Stimulated activated CD4-positive, alpha-beta T cell treated with anti-CD3 and anti-CD28 coated beads, TNF-alpha, amount 100 ng/mL, for 1 hour (primary cell): Measurements from ENCODE around the gene HEATR5A.

Source experiments
- DNase-seq, 3 donors: peaks; one replicate each; pipeline ENCODE4 v3.0.0-alpha.2; 2020; ENCODE audit warnings: low read depth in 3 of 3, low spot score in 1 of 3

Gene HEATR5A

DNA sequence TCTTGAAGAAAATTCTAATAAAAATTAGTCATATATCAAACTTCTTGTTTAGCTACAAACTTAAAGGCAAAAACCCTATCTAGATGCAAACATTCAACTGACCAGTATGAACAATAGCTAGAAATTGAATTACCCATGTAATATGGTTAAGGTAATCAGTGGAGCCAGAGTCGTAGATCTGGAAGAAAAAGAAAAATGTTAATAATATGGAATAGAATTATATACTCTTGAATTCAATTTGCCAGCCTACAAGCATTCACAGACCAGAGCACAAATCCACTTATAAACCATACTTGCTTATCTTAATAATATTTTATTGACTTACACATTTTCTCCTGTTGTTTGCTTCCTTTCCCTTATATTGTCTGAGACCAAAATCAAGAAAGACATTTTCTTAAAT is 7.7 kb upstream of the HEATR5A start:
- DNase-seq, result no peak

DNA sequence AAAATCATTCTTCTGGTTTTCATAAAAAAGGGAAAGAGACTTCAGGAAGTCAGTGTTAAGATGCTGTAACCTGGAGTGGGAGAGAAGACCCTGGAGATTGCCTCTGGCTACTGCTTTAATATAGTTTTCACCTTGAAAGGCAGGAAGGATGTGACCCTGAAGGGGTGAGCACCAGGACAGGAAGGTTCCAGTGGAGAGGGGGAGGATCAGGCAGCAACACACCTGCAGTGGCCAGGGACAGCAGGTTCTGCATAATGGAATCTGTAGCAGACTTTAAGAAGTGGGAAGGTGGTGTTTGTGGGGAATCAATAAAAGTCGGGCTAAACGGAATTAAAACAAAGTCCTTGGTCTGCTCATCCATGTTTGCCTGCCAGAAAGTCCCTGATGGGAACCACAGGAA is 6.3 kb upstream of the HEATR5A start:
- DNase-seq, result no peak

DNA sequence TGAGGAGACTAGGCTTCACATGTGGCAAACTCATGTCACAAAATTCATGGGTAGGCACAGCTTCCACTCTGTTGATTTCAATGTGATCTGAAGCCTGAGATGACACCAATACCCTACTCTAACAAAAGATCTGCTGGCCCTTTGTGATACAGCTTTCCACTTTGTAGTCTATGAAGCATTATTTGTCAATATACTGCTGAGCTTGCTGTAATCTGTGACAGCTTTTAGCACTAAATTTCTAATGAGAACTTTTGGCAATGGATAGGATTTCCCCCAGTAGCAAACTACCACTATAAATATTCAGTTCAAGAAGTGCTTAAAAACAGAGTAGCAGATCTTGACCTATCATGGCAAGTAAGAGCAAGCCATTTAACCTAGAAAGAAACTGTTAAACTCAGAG is 5.6 kb upstream of the HEATR5A start:
- DNase-seq, result no peak

DNA sequence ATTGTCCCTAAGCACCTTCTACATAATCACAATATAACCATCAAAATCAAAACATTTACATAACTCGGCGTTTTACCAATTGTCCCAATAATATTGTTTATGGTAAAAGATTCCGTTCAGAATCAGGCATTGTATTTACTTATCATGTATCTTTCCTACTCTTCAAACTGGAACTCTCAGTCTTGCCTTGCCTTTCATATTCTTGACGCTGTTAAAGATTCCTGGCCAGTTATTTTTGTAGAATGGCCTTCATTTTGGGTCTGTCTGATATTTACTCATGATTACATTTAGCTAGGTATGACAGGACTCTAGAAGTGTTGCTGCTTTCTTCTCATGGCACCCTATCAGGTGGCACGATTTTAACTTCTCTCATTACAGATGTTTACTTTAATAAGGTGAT is 850 bp upstream of the HEATR5A start:
- DNase-seq, result no peak

DNA sequence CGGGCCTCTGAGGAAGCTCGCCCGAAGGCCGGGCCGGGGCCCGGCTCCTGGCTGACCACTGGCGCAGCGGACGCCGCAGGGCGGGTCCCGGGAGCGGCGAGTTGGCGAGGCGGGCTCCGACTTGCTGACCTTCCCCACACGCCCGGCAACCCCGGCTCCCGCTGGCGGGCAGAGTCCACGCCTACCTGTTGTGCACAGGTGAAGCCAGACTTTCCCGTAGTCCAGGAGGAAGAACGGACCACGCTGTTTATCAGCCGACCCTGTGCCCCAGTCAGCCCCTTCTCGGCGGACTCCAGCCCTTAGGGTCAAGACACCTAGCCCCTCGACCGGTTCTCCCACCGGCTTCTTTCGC is 407 bp downstream of the HEATR5A start:
- DNase-seq, result no peak

DNA sequence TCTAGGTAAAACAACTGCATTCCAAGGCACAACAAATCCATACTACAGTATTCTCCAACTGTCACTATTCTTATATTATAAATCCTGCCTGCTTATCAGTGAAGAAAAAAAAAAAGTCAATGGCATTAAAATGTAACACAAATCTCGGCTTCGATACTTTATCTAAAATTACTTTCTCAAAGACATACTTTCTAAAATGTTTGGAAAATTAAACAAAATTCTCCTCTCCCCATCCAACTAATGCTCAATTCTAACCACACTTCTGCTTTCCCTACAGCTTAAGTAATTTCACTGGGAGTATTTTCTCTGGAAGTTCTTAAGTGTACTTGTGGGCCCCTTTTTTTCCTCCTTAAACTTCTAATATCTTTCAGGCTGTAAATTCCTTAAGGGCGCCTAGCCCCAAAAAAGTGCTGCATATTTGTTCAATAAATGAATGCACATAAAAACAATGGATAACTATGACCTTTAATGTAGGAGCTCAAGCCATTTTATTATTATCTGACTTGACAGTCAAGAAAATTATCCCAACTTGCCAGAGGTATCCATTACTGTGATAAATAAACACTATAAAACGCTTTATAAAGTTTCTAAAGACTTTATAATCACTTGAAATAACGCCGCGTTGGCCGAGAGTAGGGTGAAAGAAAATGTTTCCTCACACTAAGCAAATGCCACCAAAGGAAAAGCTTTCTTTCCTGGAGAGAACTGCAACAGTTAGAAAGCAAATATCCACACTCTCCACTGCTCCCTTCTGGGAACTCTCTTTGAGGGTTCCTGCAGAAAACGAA is 977 bp downstream of the HEATR5A start:
- no peak for DNase-seq

DNA sequence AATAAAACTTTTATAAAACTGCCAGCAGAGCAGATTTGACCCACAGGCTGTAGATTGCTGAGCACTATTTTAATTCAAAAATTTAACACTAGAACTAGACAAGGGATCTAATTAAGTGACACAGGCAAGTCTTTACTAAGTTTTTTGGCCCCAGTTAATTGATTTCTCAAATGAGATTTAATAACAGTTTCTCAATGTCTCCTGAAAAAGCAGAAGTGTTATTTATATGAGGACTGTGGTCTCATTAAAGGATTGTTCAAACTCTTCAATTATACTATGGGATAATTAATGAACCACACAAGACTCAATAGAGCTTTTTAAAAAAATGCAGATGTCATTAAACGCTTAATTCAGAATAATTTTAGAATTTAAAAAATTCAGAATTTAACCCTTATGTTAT is 1.9 kb downstream of the HEATR5A start:
- DNase-seq, result no peak

DNA sequence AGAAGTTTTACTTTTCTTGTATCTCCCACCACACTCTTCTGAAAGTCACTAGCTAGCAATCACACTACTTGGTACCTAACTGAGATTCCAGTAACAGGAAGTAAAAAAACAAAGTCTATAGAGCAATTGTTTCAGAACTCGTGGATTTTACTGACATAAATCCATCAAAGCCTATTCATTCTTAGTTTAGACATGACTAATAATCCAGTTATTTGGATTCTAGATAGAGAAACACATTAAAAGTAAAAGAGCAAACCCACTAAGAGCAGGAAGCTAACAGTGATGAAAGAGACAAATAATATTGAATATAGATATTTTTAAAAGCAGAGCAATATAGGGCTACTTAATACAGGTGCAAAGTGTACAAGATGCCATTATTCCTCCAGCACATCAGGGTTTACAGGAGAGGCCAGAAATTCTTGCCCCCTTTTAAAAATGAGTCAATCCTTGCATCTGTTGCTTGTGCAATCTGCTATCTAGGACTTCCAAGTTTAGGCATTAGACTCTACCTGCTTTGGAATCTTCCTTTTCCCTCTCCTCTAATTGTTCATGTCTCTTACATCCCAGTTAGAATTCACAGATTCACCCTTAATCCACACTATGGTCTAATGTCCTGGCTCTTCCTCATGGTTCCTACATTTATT is 6.0 kb downstream of the HEATR5A start:
- DNase-seq, result no peak

DNA sequence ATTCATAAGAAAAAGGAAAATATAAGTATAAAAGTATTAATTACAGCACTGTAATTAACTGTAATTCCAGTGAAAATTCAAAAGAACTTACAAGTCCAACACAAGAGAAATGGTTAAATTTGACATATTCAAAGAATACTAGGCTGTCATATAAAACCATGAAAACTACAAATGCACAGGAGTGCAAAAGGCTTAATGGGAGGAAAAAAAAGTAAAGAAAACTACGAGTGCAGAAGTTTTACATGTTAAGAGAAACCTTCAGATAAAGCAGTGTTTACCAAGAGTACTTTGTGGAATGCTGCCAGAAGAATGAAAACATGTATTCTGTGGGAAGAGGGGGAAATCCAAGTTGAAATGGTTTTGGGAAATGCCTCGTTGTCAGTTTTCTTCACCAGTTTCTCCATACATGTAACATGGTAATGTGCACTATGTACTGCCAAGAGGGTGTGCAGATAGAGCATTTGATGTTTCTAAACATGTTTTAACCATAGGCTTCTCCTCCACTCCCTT is 9.1 kb downstream of the HEATR5A start:
- DNase-seq, result no peak

DNA sequence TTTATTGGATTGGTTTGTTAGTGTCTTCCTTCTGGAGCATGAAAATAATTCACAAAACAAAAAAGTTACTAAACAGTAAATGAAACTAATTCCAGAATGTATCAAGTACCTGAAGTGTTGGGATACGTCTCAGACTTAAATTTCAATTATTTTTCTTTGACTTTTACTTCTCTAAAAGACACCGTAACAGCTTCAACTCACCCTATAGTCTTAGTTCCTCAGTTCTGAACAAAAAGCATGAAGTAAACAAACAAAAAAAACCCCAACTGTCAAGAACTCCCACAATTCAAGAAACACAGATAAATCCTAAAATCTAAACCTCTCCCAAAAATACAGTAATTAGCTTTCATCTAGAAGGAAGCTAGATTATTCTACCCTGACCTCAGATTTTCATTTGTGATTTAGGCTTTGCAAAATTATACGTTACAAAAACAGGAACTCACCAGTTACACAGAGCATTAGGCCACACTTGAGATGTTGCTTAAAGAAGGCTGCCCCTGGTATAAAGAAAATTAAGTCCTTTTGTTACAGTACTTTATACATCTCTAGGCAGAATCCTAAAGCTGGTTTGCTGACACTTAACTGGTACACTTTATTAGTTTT is 10.2 kb downstream of the HEATR5A start:
- DNase-seq, result no peak

DNA sequence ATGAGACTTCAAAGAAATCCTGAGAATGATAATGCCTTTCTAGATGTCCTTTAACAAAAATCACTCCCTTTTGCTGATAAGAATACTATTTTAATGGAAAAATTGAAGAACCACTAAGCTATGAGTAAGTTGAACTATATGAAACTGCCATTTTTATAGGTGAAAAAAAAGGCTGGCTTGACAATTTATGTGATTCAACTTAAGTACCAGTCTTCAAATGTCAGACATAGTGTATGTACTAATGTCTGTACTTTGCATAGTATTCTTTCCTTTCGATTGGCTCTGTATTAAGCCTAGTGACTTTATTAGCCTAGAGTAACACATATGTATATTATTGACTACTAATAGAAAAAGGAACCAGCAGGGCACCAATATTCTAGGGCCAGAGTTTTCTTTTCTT is 11.9 kb downstream of the HEATR5A start:
- DNase-seq, result no peak

DNA sequence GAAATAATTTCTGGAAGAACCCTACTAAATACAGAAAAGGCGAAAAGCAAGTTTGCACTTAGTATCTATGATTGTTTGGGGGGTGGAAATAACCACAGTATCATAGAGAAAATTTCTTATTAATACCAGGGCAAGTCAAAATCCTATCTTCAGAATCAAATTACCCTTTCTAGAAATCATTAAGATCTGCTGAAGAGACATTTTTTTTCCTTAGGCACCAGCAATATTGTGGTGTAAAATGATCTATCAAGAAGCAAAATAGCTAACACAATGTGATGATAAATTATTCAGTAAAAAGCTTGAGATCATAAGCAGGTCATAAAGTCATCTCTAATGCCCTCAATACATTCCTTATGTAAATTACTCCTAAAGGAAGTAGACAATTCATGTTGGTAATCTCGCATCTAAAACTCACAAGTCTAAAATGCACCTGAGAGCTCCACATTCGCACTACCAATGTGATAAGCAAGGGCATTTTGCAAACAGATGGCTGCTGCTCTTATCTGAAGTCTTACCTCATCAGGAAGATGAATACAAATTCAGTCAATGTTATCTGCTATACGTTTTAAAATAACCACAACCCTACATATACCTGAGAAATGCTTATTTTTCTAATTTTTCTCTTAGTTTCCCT is 14.6 kb downstream of the HEATR5A start:
- no peak for DNase-seq

DNA sequence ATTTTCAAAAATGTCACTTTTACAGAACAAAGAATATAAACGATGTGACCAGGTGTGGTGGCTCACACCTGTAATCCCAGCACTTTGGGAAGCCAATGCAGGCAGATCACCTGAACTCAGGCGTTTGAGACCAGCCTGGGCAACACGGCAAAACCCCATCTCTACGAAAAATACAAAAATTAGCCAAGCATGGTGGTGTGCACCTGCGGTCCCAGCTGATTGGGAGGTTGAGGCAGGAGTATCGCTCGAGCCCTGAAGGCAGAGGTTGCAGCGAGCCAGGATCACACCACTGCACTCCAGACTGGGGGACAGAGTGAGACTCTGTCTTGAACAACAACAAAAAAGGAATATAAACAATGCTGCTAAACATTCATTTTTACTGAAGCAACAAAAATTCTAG is 15.2 kb downstream of the HEATR5A start:
- DNase-seq, result no peak

DNA sequence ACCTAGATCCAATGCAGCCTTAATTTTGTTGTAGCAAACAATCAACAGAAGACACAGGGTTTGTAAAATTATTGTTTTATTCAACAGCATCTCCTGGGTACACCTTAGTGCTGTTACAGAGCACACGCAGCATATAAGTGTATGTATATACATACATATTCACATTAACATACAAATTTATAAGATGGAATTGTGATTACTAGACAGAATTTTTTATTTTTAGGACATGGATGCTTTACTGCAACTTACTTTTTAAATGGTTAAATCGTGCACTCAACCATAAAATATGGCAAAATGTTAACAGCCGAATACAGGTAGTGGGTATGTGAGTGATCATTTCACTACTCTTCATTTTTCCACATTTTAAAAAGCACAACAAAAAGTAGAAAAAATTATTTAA is 16.6 kb downstream of the HEATR5A start:
- no peak for DNase-seq

DNA sequence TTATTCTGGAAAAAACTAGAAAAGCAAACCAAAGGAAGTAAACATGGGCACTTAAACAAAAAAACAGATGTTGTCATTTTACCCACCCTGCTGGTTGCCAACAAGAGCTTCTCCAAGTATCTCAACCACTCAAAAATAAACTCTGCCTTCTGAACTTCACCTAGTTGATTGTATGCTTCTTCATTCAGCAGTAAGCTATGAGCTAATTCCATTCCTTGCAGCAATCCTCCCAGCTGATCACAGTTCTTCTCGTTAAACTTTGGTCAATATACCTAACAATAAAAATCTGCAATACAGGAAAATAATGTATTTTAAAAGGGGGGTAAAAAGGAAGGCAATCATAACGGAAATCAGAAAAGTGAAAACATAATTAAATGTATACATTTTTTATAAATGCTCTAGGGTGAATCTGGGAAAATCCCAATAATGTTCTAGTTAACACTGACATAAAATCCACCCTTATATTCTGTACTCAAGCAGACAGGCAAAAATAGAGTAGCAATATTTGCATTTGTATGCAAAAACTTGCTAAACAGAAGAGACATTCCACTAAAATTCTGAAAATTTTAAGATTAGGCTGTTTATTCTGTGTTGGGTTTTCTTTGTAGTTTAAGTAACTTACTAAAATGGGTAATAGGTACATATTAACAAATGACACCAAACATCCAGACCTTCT is 17.4 kb downstream of the HEATR5A start:
- no peak for DNase-seq

DNA sequence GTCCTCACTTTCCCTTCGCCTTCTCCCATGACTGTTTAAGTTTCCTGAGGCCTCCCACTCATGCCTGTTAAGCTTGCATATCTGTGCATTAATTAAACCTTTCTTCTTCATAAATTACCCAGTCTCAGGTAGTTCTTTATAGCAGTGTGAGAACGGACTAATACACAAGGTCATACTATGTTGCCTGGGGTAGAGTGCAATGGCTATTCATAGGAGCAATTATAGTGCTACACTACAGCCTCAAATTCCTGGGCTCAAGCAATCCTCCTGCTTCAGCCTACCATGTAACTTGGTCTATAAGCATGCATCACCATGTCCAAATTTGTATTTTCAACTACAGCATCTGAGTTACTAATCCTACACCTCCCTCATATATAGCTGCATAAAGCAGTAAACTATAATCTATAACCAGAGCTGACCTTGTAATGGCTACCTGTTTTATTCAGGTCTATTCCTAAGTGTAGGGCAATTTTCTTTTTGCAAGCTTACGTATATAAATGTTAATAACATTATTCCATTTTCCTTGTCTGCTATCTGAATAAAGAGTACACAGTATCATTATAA is 18.9 kb downstream of the HEATR5A start:
- DNase-seq, result no peak

DNA sequence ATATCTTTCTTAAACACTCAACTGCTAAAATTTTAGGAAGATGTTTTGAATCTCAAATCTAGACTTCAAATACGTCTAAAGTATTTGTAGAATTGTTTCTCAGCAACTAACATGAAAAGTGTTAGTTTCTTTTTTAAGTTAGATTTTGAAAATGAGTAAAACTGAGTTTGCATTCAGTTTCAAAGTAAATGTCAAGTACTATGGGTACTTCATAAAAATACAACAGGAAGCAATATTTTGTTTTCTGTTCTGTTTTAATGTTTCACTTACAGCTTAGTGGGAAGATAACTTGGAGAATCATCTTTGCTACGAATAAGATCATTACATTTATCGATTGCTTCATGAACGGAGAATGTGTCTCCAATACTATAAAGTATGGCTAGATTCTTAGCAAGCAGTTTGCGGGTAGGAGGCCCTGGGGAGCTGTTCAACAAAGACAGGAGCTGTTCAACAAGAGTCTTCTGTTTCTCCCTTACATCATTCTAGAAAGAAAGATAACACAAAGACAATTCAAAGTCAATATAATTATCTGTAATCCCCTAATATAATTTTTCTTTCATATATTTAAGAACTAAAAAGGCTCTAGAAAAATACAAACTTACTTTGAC is 20.2 kb downstream of the HEATR5A start:
- no peak for DNase-seq

DNA sequence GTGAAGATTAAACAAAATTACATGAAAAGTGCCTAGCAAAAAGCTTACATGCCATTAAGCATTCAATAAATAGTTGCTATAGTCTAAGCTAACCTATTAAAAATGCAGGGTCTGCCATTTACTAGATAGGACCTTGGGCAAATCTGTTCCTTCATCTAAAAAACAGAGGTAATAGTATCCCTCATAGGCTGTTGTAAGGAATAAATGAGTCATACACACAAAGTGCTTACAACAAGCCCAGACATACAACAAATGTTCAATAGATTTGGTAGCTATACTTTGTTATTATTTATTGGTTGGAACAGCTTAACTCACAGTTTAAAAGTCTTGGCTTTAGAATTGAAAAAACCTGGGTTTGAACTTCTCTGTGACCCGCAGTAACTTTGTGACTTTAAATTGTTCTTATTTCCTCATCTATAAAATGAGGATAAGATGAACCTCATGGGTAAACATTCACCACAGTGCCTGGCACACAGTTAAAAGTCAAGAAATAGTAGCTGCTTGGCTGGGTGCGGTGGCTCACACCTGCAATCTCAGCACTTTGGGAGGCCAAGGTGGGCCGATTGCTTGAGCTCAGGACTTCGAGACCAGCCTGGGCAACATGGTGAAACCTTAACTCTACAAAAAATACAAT is 24.7 kb downstream of the HEATR5A start:
- DNase-seq, result no peak

DNA sequence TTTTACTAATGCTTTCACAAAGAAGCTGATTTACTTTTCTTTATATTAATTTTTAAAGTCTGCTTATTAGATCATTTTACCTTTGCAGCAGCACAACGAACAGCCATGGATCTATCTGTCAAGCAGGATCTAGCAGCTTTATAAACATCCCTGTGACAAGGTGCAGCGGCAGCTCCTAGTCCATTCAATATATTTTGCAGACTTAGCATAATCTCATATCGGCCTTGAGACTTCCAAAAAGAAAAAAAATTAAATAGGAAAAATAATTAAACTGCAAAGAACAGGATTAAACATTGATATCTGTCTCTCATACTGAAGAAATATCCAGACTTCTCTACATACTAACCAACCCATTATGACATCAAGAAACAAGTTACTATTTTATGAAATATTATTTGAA is 25.2 kb downstream of the HEATR5A start:
- no peak for DNase-seq

DNA sequence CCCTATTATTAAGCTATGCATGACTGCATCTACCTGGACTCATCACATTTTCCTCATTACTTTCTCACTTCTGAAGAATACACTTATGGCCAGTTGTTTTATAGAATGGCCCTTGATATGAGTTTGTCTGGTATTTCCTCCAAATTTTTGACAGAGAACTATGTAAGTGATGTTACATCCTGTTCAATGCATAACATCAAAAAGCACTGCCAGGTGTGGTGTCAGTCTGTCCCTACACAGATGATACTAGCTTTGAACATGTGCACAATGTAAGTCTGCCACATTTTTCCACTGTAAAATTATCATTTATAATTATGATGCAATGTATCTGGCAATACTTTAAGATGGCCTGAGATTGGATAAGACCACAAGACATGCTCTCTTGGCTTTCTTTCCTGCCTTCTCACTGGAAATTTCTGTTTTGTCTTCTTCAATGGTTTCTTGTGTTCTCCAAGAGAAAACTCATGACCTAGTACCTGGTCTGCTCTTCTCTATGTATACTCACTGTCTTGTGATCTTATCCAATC is 28.3 kb downstream of the HEATR5A start:
- no peak for DNase-seq
